Stimulated activated CD4-positive, alpha-beta T cell treated with anti-CD3 and anti-CD28 coated beads, Interleukin-1b, Interleukin-23, amount 100 ng/mL, for 48 hours (primary cell): Measurements from ENCODE around the gene GPR50.

Source experiments
- DNase-seq: peaks from one replicate; pipeline ENCODE4 v3.0.0-alpha.2; 2020

GPR50 gene

DNA sequence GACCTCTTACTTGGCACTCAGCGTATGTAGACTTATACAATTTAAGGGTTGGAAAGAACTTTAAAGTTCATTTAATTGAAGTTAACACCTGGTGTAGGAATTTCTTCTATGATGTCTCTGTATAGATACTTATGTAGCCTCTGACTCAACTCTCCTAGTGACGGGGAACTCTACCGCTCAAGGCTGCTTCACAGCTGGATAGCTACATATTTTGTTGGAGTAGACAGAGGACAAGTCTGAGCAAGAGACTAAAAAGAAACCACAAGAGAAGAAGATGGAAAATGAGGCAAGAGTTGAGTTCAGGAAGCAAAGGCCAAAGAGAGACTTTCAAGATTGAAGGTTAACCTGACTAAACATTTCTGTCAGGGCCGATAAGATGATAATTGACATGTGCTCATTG is 52.6 kb downstream of the GPR50 start:
- DNase-seq = no peak
